ENCODE measurements around the gene DSCAML1.

DNA sequence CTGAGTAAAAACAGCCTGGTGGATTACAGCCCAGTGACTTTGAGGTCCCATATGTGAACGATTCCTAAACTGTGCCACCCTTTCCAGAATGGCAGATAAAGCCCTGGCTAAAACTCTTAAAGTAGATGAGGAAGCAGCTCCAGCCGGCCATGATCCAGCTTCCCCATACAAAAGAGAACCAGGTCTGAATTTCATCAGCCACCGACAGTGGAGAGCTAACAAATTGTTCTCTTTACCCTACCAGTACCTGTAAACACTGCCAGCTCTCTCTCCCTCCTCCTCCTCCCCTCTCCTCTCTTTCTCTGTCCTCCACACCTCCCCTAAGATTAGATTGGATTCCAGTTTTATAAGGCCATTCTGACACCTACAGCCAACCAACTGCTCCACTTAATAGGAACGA, 176.9 kb downstream of the DSCAML1 start:
- TF ChIP-seq POLR2A (IDR thresholded peaks at IDR 0.05; ENCODE audit: low read depth, low read length) = no peak
- TF ChIP-seq TAF1 (IDR thresholded peaks at IDR 0.05; ENCODE audit: low read depth, low read length) = no peak
- TF ChIP-seq POLR2AphosphoS5 (IDR thresholded peaks at IDR 0.05; ENCODE audit: low read depth, low read length) = no peak
- no peak for TF ChIP-seq PAX5 (IDR thresholded peaks at IDR 0.05; ENCODE audit: insufficient read depth, low read length, severe bottlenecking)
- TF ChIP-seq POU2F2 (IDR thresholded peaks at IDR 0.05; ENCODE audit: low read depth, low read length) = no peak
- no peak for TF ChIP-seq SPI1 (IDR thresholded peaks at IDR 0.05; ENCODE audit: low read depth, low read length)

Measured in GM12891 (cell line).